Stimulated activated memory B cell treated with anti-CD40 and anti-IgM and Interleukin-4, amounts not matched to agents 10 μg/mL and 1 μg/mL and 100 μg/mL, for 72 hours (primary cell): ENCODE measurements around the gene COQ8A.
"Not testable (repeated sequence)": the region's sequence is repeated elsewhere in the genome, so short reads cannot be mapped to it uniquely, and the experiment has no call there.

Source experiments
- ATAC-seq: fragments of 150-1000 bp; cut with Tn5 transposase; 2 replicates; pipeline ENCODE4 v1.10.0; 2021
- H3K27ac Mint-ChIP-seq: one replicate; pipeline ENCODE4 v1.8.0; 2022; ENCODE audit warnings: mild to moderate bottlenecking, mixed read lengths
- H3K27me3 Mint-ChIP-seq: one replicate; pipeline ENCODE4 v1.8.0; 2022; ENCODE audit warnings: mixed read lengths
- H3K36me3 Mint-ChIP-seq: one replicate; pipeline ENCODE4 v1.8.0; 2022; ENCODE audit warnings: mixed read lengths
- H3K4me1 Mint-ChIP-seq: one replicate; pipeline ENCODE4 v1.8.0; 2022; ENCODE audit warnings: mixed read lengths
- H3K4me3 Mint-ChIP-seq: one replicate; pipeline ENCODE4 v1.8.0; 2022; ENCODE audit warnings: mild to moderate bottlenecking, moderate library complexity, mixed read lengths
- H3K9me3 Mint-ChIP-seq: one replicate; pipeline ENCODE4 v1.8.0; 2022; ENCODE audit warnings: mixed read lengths

The COQ8A gene

GRCh38 chr1:226908913-226909312, 31.2 kb upstream of the COQ8A start:
- Mint-ChIP-seq H3K9me3 (no peaks in the 10 kb centered on the region), H3K4me3 (no peak overlapping the region), H3K27me3 (no peaks in the 10 kb centered on the region), H3K4me1 (peaks cover 5% of the 10 kb centered on the region), H3K36me3 (peaks cover 10% of the 10 kb centered on the region), H3K27ac (no peak overlapping the region)
- no peak for ATAC-seq

DNA sequence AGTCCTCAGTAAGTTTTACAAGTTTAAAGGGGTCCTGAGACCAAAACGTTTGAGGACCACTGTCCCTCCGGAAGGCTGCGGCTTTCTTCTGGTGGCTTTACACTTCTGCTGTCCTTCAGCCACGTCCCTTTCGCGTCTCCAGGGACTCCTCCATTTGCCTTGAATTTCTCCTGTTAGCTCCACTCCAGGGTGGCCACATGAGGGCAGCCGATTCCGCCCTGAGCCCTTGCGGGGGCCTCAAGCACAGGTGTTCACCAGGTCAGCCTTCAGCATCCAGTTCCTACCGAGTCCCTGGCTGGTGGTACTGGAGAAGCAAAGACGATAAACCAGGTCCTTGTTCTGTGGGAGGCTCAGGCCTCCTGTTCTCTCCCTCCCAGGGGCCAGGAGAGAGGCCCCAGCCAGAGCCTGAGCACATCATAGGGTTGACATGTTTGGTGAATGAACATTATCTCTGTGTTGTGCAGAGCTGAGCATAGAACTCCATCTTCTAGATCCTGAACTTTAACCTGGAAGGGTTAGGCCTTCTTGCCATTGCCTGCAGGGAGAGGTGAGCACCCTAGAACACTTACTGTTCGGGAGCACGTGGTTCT, 27.4 kb upstream of the COQ8A start:
- H3K27me3 Mint-ChIP-seq, result no peaks in the 10 kb centered on the region
- H3K9me3 Mint-ChIP-seq, result no peaks in the 10 kb centered on the region
- peaks cover 5% of the 10 kb centered on the region for H3K4me1 Mint-ChIP-seq
- peak; percentile 78 for ATAC-seq
- H3K36me3 Mint-ChIP-seq, result peaks cover 12% of the 10 kb centered on the region
- H3K4me3 Mint-ChIP-seq, result no peak overlapping the region
- no peak overlapping the region for H3K27ac Mint-ChIP-seq

- Mint-ChIP-seq H3K4me3 (no peak overlapping the region), H3K9me3 (no peaks in the 10 kb centered on the region), H3K27me3 (no peaks in the 10 kb centered on the region), H3K4me1 (peaks cover 5% of the 10 kb centered on the region), H3K36me3 (peaks cover 31% of the 10 kb centered on the region), H3K27ac (no peak overlapping the region)
- no peak for ATAC-seq
Observed at GRCh38 chr1:226915672-226915995, 24.5 kb upstream of the COQ8A start.

DNA sequence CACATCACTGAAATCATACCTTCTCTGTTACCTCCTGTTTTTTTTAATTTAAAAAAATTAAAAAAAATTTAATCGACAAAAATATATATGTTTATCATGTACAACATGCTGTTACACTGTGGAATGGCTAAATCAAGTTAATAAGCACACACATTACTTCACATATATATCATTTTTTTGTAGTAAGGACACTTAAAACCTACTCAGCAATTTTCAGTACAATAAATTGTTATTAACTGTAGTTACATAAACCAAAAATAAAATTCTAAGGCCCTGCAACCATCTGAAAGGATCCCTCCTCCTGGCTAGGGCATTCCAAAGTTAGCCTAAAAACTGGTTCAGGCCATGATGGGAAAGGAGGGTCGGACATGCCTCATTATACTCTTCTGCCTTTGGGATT, 23.6 kb upstream of the COQ8A start:
- H3K4me3 Mint-ChIP-seq, result no peak overlapping the region
- H3K36me3 Mint-ChIP-seq, result peaks cover 30% of the 10 kb centered on the region
- no peaks in the 10 kb centered on the region for H3K9me3 Mint-ChIP-seq
- H3K27ac Mint-ChIP-seq, result no peak overlapping the region
- no peak for ATAC-seq
- H3K4me1 Mint-ChIP-seq, result peaks cover 5% of the 10 kb centered on the region
- H3K27me3 Mint-ChIP-seq, result no peaks in the 10 kb centered on the region

GRCh38 chr1:226919587-226919986, 20.5 kb upstream of the COQ8A start:
- no peak overlapping the region for H3K27ac Mint-ChIP-seq
- no peaks in the 10 kb centered on the region for H3K27me3 Mint-ChIP-seq
- peaks cover 34% of the 10 kb centered on the region for H3K36me3 Mint-ChIP-seq
- no peak for ATAC-seq
- no peak overlapping the region for H3K4me3 Mint-ChIP-seq
- H3K9me3 Mint-ChIP-seq, result no peaks in the 10 kb centered on the region
- no peaks in the 10 kb centered on the region for H3K4me1 Mint-ChIP-seq

DNA sequence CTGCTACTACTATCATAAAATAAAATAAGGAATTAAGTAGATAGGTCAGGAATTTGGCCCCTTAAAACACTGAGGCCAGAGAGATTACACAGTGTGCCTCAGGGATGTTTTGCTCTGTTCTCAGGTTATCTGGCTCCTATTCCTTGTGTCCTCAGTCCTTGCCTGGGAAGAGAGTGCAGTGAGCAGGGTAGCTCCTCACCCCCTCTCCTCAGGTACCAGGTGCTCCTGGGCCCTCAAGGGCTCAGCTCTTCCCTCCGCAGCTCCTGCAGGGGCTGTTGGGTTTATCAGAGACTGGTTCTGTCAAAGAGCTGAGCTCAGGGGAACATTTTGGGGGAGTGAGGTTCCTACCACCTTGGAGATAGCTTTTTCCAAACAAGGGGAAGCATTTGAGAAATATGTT, 20.1 kb upstream of the COQ8A start:
- Mint-ChIP-seq H3K9me3 (no peaks in the 10 kb centered on the region), H3K36me3 (peaks cover 35% of the 10 kb centered on the region), H3K27me3 (no peaks in the 10 kb centered on the region), H3K4me1 (no peaks in the 10 kb centered on the region), H3K27ac (no peak overlapping the region), H3K4me3 (no peak overlapping the region)
- ATAC-seq, result no peak

DNA sequence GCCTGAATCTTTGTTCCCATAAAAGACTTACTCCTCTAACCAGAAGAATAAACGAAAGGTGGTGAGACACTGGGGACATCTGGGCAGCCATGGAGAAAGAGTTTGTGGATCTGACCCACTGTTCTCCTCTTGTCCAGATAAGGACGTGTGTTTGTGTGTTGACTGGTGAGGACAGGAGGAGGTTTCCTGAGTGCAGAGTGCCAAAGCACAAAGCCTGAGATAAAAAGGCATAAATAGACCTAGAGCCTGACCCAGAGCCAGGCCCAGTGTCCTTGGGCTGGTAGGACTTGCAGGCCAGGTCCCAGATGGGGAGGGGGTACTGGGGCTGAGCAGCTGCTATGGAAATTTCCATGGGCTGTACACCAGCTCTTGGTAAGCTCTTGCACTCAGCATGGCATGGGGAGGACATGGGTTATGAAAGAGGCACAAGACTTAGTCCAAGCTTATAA, 19.6 kb upstream of the COQ8A start:
- Mint-ChIP-seq H3K9me3 (no peaks in the 10 kb centered on the region), H3K27ac (no peak overlapping the region), H3K4me3 (no peak overlapping the region), H3K27me3 (no peaks in the 10 kb centered on the region), H3K4me1 (no peaks in the 10 kb centered on the region), H3K36me3 (peaks cover 40% of the 10 kb centered on the region)
- no peak for ATAC-seq

- peaks cover 43% of the 10 kb centered on the region for H3K36me3 Mint-ChIP-seq
- H3K4me1 Mint-ChIP-seq, result no peaks in the 10 kb centered on the region
- no peak for ATAC-seq
Observed at GRCh38 chr1:226921504-226921903, 18.6 kb upstream of the COQ8A start.

GRCh38 chr1:226929260-226930111, 10.6 kb upstream of the COQ8A start:
- H3K36me3 Mint-ChIP-seq, result peaks cover 19% of the 10 kb centered on the region
- H3K4me1 Mint-ChIP-seq, H3K9me3 Mint-ChIP-seq, H3K27me3 Mint-ChIP-seq, H3K27ac Mint-ChIP-seq, H3K4me3 Mint-ChIP-seq, ATAC-seq: not testable (repeated sequence)

More at GRCh38 chr1:226921504-226921903, 18.6 kb upstream of the COQ8A start:
- no peaks in the 10 kb centered on the region for H3K27me3 Mint-ChIP-seq
- H3K9me3 Mint-ChIP-seq, result no peaks in the 10 kb centered on the region
- H3K27ac Mint-ChIP-seq, result no peak overlapping the region
- H3K4me3 Mint-ChIP-seq, result no peak overlapping the region

GRCh38 chr1:226934483-226935237, 5.4 kb upstream of the COQ8A start:
- peaks cover 16% of the 10 kb centered on the region for H3K36me3 Mint-ChIP-seq
- peaks cover 13% of the 10 kb centered on the region for H3K9me3 Mint-ChIP-seq
- H3K27ac Mint-ChIP-seq, result no peak overlapping the region
- H3K27me3 Mint-ChIP-seq, result no peaks in the 10 kb centered on the region
- ATAC-seq, result no peak
- peaks cover 13% of the 10 kb centered on the region for H3K4me1 Mint-ChIP-seq
- H3K4me3 Mint-ChIP-seq, result no peak overlapping the region

GRCh38 chr1:226937940-226938725, 2.0 kb upstream of the COQ8A start:
- Mint-ChIP-seq H3K27me3 (no peaks in the 10 kb centered on the region), H3K27ac (peak overlapping the region; percentile 100), H3K4me1 (peaks cover 36% of the 10 kb centered on the region), H3K9me3 (peaks cover 13% of the 10 kb centered on the region), H3K36me3 (peaks cover 16% of the 10 kb centered on the region), H3K4me3 (peak overlapping the region; percentile 97)
- no peak for ATAC-seq

- Mint-ChIP-seq H3K36me3 (peaks cover 17% of the 10 kb centered on the region), H3K4me1 (peaks cover 45% of the 10 kb centered on the region), H3K9me3 (peaks cover 13% of the 10 kb centered on the region), H3K4me3 (peak overlapping the region; percentile 97), H3K27me3 (no peaks in the 10 kb centered on the region), H3K27ac (peak overlapping the region; percentile 100)
- ATAC-seq, result no peak
Observed at GRCh38 chr1:226938903-226939437, 1.1 kb upstream of the COQ8A start.

DNA sequence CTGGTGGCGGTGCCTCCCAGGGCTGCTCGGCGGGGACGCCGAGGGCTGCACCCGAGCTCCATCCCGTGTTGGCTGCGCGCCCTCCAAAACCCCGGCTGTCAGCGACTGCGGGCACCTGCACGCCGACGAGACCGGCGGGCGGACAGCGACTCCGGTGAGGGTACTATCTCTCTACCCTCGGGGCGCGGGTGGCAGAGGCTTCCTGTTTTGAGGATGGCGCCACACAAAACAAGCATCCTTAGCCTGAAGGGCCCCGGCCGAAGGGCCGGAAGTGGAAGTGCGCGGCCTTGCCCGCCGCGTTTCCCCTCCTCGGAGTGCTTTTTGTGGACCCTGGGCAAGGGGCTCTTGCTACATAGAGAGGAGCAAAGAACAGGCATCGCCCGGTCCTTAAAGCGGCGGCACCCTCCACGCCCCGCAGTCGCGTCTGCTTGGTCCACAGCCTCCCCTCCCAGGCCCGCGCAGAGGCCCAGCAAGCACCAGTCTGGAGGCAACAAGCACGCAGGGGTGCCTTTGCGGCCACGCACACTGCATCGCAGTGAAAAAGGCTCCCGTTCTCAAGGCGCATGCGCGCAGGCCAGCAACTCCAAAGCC, 561 bp upstream of the COQ8A start:
- Mint-ChIP-seq H3K4me1 (peaks cover 50% of the 10 kb centered on the region), H3K4me3 (peak overlapping the region; percentile 97), H3K36me3 (peaks cover 19% of the 10 kb centered on the region), H3K27me3 (no peaks in the 10 kb centered on the region), H3K27ac (peak overlapping the region; percentile 100), H3K9me3 (peaks cover 11% of the 10 kb centered on the region)
- peak; percentile 66 for ATAC-seq

GRCh38 chr1:226940806-226941067, 643 bp downstream of the COQ8A start:
- H3K27me3 Mint-ChIP-seq, result no peaks in the 10 kb centered on the region
- ATAC-seq, result no peak
- H3K4me1 Mint-ChIP-seq, result peaks cover 62% of the 10 kb centered on the region
- H3K4me3 Mint-ChIP-seq, result peak overlapping the region; percentile 97
- no peaks in the 10 kb centered on the region for H3K9me3 Mint-ChIP-seq
- peak overlapping the region; percentile 100 for H3K27ac Mint-ChIP-seq
- peaks cover 7% of the 10 kb centered on the region for H3K36me3 Mint-ChIP-seq

GRCh38 chr1:226942392-226942791, 2.3 kb downstream of the COQ8A start:
- no peaks in the 10 kb centered on the region for H3K27me3 Mint-ChIP-seq
- H3K4me1 Mint-ChIP-seq, result peaks cover 76% of the 10 kb centered on the region
- no peak overlapping the region for H3K4me3 Mint-ChIP-seq
- no peak overlapping the region for H3K27ac Mint-ChIP-seq
- no peak for ATAC-seq
- peaks cover 7% of the 10 kb centered on the region for H3K36me3 Mint-ChIP-seq
- no peaks in the 10 kb centered on the region for H3K9me3 Mint-ChIP-seq
